Measurements from ENCODE around the gene TEX22. TPM values are rescaled to one million over a fixed set of nuclear protein-coding genes. Genes with fewer than 3 reads are reported as not detected.

Gene TEX22
- total RNA-seq, 4 donors from 2014 or later = under 0.01 to 0.19 (median 0.17) TPM; not detected in 1

DNA sequence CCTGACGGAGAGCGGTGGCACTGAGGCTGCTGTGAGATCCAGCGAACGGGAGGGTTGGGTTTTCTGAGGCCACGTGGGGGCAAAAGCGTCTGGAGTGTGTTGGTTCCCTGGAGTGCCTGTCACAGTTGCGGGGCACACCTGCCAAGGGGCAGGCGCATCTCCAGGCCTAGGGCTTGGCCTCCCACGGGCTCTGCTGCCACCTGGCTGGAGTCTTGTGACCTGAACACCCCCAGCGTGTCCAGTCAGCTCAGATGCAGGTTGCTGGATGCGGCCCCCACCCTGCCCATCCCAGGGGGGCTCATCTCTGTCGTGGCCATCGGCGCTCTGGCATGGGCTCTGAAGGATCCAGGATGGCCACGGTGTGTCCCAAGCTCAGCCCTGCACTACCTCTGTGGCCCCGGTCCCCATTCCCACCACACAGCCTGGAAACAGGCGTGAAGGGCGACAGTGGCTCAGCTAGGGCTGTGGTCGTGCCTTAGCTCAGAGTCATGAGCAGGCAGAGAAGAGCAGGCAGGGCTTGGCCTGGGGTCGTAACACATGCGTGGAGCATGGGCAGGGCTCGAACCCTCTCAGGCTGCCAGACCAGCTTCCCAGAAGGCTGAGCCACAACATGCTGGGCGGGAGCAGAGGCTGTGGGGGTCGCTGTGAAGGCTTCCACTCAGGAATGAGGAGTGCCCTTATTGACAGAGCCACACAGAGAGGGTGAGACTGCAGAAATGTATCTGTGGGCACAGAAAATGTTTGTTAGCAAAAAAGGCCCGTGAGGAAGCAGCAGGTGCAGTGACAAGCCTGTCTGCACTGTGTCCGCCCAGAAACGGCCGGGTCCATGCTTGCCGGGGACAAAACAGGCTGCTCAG, 52.8 kb downstream of the TEX22 start:
- no peaks in the 10 kb centered on the region for H3K27me3 ChIP-seq
- H3K4me1 ChIP-seq = peaks cover 17 to 24% (median 21%) of the 10 kb centered on the region in 4 donors
- intact Hi-C loops (cut with DNase I) = loop anchor here (5.0 kb wide), 1 partner anchor 79 kb away; no protein-coding TSS in a partner anchor
- H3K27ac ChIP-seq (replicated peaks in 1 of 4) = no peak overlapping the region
- peaks cover 30 to 73% (median 60%) of the 10 kb centered on the region in 4 donors for H3K36me3 ChIP-seq
- no peaks in the 10 kb centered on the region for H3K9me3 ChIP-seq
- no peak for DNase-seq (ENCODE audit: extremely low spot score)
- no peak overlapping the region for H3K4me3 ChIP-seq
- WGBS = 90% methylated on average over 29 of the region's 29 CpGs
- TF ChIP-seq POLR2AphosphoS5 (IDR thresholded peaks at IDR 0.05) = no peak
- TF ChIP-seq EP300 (IDR thresholded peaks at IDR 0.05) = no peak
- no peak for TF ChIP-seq POLR2A (IDR thresholded peaks at IDR 0.05; ENCODE audit: low read depth)
- TF ChIP-seq, protein P1, sequence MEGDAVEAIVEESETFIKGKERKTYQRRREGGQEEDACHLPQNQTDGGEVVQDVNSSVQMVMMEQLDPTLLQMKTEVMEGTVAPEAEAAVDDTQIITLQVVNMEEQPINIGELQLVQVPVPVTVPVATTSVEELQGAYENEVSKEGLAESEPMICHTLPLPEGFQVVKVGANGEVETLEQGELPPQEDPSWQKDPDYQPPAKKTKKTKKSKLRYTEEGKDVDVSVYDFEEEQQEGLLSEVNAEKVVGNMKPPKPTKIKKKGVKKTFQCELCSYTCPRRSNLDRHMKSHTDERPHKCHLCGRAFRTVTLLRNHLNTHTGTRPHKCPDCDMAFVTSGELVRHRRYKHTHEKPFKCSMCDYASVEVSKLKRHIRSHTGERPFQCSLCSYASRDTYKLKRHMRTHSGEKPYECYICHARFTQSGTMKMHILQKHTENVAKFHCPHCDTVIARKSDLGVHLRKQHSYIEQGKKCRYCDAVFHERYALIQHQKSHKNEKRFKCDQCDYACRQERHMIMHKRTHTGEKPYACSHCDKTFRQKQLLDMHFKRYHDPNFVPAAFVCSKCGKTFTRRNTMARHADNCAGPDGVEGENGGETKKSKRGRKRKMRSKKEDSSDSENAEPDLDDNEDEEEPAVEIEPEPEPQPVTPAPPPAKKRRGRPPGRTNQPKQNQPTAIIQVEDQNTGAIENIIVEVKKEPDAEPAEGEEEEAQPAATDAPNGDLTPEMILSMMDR (IDR thresholded peaks at IDR 0.05) = no peak

DNA sequence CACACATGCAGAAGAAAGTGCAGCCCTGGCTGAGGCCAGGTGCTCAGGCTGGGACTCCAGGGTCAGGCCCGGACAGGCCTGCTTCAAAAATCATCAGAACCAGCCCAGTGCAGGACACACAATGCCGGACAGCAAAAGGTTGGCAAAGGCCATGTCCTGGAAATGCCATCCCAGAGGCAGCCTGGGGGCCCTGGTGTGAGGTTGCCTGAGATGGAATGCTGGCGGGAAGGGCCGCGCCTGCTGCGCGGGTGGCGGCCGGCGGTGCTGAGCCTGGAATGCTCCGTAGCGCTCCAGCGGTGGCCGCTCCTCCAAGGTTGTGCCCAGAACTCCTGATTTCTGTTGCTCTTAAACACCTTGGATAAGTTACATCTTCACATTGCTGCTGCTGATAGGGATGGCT, 54.6 kb downstream of the TEX22 start:
- Histone ChIP-seq H3K27ac (replicated peaks in 1 of 4) (no peak overlapping the region), H3K4me3 (no peak overlapping the region), H3K36me3 (peaks cover 47 to 85% (median 74%) of the 10 kb centered on the region in 4 donors), H3K4me1 (peaks cover 14 to 20% (median 18%) of the 10 kb centered on the region in 4 donors), H3K27me3 (no peaks in the 10 kb centered on the region), H3K9me3 (no peaks in the 10 kb centered on the region)
- TF ChIP-seq POLR2AphosphoS5 (IDR thresholded peaks at IDR 0.05) = no peak
- TF ChIP-seq, protein P1 (IDR thresholded peaks at IDR 0.05) = no peak
- TF ChIP-seq EP300 (IDR thresholded peaks at IDR 0.05) = no peak
- no peak for TF ChIP-seq POLR2A (IDR thresholded peaks at IDR 0.05; ENCODE audit: low read depth)
- no peak for DNase-seq (ENCODE audit: extremely low spot score)
- 92% methylated on average over 13 of the region's 14 CpGs for WGBS
- intact Hi-C loops (cut with DNase I) = loop anchor here (5.0 kb wide), 1 partner anchor 81 kb away; no protein-coding TSS in a partner anchor

DNA sequence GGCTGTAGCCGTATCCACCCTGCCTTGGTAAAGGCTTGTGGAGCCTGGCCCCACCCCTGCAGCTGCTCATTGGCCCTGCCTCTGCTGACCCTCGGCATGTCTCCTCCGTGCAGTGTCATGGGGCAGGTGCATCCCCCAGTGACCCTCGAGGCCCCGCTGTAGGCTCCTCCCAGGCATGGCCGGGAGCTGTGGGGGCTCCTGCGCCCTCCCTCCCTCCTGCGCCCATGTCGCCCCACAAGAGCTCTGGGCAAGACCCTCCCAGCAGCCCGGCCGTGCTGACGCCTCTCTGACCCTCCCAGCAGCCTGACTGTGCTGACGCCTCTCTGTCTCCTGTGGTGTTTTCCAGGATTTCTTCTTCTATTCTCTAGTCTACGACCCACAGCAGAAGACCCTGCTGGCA, 55.5 kb downstream of the TEX22 start:
- TF ChIP-seq EP300 (IDR thresholded peaks at IDR 0.05) = no peak
- no peak for TF ChIP-seq POLR2AphosphoS5 (IDR thresholded peaks at IDR 0.05)
- TF ChIP-seq, protein P1 (IDR thresholded peaks at IDR 0.05) = no peak
- TF ChIP-seq POLR2A (IDR thresholded peaks at IDR 0.05; ENCODE audit: low read depth) = no peak
- no peaks in the 10 kb centered on the region for H3K27me3 ChIP-seq
- WGBS = 80% methylated on average over 12 of the region's 14 CpGs
- peaks cover 49 to 94% (median 82%) of the 10 kb centered on the region in 4 donors for H3K36me3 ChIP-seq
- peaks cover 5 to 12% (median 9%) of the 10 kb centered on the region in 4 donors for H3K4me1 ChIP-seq
- no peak overlapping the region for H3K4me3 ChIP-seq
- no peak for DNase-seq (ENCODE audit: extremely low spot score)
- no peak overlapping the region for H3K27ac ChIP-seq (replicated peaks in 1 of 4)
- H3K9me3 ChIP-seq = no peaks in the 10 kb centered on the region
- intact Hi-C loops (cut with DNase I) = loop anchor here (5.0 kb wide), 1 partner anchor 82 kb away; no protein-coding TSS in a partner anchor

DNA sequence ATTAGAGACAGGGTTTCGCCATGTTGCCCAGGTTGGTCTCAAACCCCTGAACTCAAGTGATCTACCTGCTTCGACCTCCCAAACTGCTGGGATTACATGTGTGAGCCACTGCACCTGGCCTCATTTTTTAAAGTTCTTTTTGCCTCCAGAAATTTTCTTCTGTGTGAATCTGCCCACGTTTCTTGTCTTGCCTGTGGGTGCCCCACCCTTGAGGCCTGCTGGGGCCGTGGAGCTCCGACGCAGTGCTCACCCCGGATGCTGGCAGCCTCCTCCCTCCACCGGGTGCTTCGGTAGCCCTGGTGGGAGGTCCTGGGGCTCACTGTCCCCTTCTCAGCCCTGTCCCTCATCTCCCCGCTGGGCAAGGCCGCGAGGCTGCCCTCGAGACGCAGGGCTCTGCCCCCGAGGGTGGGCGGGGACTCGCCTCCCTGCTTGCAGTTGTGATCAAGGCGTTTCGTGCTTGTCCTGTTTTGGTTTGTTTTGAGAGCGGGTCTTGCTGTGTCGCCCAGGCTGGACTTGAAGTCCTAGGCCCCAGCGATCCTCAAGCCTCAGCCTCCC, 56.8 kb downstream of the TEX22 start:
- Histone ChIP-seq H3K27ac (replicated peaks in 1 of 4) (no peak overlapping the region), H3K9me3 (no peaks in the 10 kb centered on the region), H3K36me3 (peaks cover 48 to 87% (median 80%) of the 10 kb centered on the region in 4 donors), H3K4me1 (no peaks in the 10 kb centered on the region), H3K4me3 (no peak overlapping the region), H3K27me3 (no peaks in the 10 kb centered on the region)
- WGBS = 92% methylated on average over 21 of the region's 22 CpGs
- TF ChIP-seq POLR2A (IDR thresholded peaks at IDR 0.05; ENCODE audit: low read depth) (no peak), POLR2AphosphoS5 (IDR thresholded peaks at IDR 0.05) (no peak), EP300 (IDR thresholded peaks at IDR 0.05) (no peak)
- TF ChIP-seq, protein P1 (IDR thresholded peaks at IDR 0.05) = no peak
- DNase-seq (ENCODE audit: extremely low spot score) = no peak
- intact Hi-C loops (cut with DNase I) = no loop called here

All from esophagus muscularis mucosa (tissue), 4 donors.